ENCODE data around the gene PDZRN4.

DNA sequence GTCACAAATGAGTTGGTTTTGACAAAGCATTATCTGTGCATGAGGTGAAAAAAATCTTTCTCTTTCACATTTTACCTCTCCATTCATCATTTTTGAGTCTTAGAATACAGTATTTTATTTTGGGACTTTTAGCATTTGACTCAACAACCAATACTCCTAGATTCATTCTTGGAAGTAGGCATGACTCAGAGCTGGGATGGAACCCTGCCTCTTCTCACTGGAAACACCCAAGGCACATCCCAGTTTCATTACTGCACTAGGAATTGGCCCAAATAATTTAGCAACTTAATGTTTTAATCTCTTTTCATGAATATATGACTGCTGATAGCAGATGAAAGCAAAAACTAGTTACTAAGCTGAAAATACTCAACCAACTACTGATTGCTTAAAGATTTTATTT is 3.3 kb upstream of the PDZRN4 start:
- TF ChIP-seq CTCF (conservative IDR thresholded peaks at IDR 0.05; ENCODE audit: low read depth, low read length): no peak
- TF ChIP-seq EZH2 (IDR thresholded peaks at IDR 0.05; ENCODE audit: borderline replicate concordance, low read depth, low read length, poor library complexity, severe bottlenecking): no peak
